Brain pericyte (primary cell): Measurements from ENCODE around the gene CEACAM5.
"Not testable (repeated sequence)": the region's sequence is repeated elsewhere in the genome, so short reads cannot be mapped to it uniquely, and the experiment has no call there.

ENCODE experiments used
- DNase-seq: peaks from one replicate; pipeline ENCODE4 v3.0.0-alpha.2; 2012; ENCODE audit warnings: low read depth, low spot score

Gene CEACAM5

DNA sequence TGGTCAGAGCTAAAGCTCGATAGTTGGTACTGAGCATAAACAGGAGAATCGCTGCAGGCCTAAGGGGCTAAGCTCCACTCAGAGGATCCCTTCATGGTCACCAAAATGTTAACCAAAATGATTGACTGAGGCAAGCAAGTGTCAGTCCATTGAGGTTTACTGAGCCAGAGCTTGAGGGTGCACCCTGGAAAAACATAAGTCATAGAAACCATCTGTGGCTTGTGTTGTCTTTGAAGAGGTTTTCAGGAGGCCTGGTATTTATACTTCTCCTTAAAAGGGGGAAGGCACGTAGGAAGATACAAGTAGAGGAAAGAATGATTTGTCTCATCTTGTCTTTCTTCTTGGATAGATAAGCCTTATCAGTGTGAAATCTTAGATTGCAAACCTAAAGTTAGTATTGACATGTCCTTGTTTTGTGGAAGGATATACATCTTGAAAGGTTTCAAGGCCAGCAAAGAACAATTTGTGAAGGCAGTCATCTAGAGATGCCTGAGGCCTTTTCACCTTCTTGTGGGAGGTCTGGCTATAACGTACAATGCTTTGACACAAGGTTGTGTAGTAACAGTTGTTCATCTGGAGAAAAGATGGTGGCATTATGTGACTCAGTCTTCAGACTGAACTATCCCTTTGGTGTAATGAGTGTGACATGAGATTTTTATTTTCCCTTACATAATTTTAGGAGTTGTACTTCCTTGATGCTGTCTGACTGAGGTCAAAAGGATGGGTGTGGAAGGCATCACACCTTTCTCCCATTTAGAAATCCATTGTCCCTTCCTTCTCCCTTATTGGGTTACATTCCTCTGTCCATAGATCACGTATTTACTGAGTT lies 32.2 kb downstream of the CEACAM5 start:
- DNase-seq, result no peak

GRCh38 chr19:41741244-41741554 lies 32.8 kb downstream of the CEACAM5 start:
- DNase-seq, result no peak

GRCh38 chr19:41744850-41745249 lies 36.4 kb downstream of the CEACAM5 start:
- DNase-seq, result no peak

DNA sequence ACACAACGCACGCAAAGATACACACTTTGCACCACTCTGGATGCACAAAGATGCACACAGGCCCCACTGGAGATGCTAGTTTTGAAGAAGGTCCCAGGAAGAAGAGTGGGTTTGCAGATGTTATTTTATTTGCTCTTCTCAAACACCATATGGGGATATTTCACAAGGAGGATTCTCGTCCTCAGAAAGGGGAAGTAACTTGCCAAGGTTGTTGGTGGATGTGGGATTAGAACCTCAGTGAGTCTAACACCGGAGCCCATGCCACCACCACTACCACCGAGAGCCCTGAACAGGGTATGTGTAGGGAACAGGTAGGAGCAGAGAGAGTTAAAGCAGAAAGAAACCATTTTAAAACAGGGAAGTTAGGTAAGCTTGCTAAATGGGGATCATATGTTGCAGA lies 37.3 kb downstream of the CEACAM5 start:
- DNase-seq, result no peak

DNA sequence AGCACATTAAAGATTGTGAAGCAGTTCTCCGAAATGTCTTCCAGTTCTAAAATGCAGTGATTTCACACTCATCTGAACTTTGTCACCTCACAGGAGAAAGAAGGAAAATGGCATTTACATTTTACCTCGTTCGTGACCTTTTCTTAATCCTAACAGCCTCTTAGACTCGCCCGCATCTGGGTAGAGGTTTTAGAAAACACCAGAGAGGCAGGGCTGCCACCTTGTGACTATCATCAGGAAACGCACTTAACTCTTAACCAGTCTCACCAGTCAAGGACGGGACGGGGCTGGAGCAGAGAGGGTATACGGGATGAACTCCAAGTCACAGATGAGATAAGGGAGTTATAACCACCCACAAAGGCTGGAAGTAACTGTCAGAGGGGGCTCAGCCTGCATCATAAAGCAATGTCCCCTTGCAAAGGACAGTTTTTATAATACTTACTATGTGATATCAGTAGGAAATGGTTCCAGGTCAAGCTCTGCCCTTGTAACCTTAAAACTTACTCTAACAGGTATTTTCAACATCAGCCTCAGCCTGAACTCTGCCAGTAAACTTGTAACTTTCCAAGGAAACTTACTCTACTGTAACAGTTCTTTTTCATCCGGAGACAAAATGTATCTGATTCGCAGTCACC lies 38.3 kb downstream of the CEACAM5 start:
- DNase-seq, result no peak

DNA sequence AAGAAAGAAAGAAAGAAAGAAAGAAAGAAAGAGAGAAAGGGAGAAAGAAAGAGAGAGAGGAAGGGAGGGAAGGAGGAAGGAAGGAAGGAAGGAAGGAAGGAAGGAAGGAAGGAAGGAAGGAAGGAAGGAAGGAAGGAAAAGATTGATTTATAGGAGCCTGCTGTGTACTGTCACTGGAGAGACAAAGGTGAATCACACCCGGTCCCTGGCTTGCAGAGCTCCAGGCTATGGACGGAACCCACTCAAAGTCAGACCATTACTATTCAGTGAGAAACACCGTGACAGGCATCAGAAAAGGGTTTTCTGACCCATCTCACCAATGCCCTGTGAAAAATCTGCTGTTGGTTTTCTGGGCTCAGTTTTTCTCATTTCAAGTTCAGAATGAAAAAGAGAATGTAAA lies 39.6 kb downstream of the CEACAM5 start:
- DNase-seq, result no peak

- DNase-seq, result not testable (repeated sequence)
Observed at GRCh38 chr19:41750248-41751134, 42.1 kb downstream of the CEACAM5 start.

DNA sequence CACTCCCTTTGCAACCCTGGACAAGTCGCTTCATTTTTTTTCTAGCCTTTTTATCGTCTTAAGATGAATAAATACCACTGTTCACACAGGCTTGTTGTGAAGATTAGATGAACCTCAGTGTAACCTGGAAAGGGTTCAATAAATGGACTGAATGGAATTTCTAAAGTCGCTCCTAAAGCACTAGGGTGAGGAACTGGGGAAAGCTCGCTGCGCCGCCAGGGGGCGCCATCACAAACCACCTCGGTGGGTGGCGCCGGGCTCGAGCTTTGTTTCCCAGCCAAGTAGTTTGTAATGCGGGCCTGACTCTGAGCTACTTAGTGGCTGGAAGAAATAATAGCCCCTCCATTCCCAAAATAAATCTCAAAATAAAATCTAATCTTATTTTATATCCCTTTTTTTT lies 44.7 kb downstream of the CEACAM5 start:
- no peak for DNase-seq

- no peak for DNase-seq
Observed at GRCh38 chr19:41753936-41754529, 45.6 kb downstream of the CEACAM5 start.

DNA sequence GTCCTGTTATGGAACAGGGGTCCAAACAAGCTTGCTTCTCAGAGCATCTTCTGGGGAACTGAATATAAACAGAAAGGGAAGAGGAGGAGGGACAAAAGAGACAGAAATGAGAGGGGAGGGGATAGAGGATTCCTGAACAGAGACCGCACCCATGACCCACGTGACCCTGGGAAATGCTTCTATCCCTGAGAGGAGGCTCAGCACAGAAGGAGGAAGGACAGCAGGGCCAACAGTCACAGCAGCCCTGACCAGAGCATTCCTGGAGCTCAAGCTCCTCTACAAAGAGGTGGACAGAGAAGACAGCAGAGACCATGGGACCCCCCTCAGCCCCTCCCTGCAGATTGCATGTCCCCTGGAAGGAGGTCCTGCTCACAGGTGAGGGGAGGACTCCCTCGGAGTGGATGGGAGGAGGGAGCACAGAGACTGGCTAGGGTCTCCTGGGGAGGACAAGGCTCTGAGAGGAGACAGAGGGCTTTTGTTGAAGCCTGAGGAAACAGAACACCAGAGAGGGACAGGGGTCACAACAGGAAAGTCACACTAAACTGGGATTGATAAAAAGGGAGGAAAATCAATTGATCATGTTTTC lies 47.0 kb downstream of the CEACAM5 start, which contains the start of gene CEACAM6:
CEACAM6 (plus strand) TSS at position 203 of the 586 bp plus-strand sequence; CDS start at position 312, 109 bp downstream.
- DNase-seq, result no peak

- no peak for DNase-seq
Observed at GRCh38 chr19:41758846-41759245, 50.4 kb downstream of the CEACAM5 start.

DNA sequence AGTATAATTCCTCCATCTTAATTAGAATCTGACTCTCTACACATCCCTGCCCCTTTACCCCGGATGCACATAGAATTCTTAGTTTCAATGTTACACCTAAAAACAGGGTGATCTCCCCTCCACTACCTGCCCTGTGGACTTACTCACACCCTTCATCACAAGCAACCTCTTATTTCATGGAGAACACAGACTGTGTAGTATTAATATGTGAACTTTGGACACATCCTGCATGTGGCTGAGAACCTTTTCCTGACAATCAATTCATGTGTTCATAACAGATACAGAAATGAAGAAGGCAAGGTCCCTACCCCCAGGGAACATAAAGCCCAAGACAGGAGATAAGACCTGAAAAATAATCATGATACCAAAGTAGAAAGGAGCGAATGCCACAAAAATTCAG lies 58.7 kb downstream of the CEACAM5 start:
- DNase-seq, result no peak

GRCh38 chr19:41768105-41768504 lies 59.7 kb downstream of the CEACAM5 start:
- DNase-seq, result not testable (repeated sequence)

GRCh38 chr19:41769608-41770007 lies 61.2 kb downstream of the CEACAM5 start:
- DNase-seq, result no peak

DNA sequence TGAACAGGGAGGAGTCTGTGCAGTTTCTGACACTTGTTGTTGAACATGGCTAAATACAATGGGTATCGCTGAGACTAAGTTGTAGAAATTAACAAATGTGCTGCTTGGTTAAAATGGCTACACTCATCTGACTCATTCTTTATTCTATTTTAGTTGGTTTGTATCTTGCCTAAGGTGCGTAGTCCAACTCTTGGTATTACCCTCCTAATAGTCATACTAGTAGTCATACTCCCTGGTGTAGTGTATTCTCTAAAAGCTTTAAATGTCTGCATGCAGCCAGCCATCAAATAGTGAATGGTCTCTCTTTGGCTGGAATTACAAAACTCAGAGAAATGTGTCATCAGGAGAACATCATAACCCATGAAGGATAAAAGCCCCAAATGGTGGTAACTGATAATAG lies 63.0 kb downstream of the CEACAM5 start:
- DNase-seq, result no peak

GRCh38 chr19:41774515-41774980 lies 66.1 kb downstream of the CEACAM5 start:
- no peak for DNase-seq

DNA sequence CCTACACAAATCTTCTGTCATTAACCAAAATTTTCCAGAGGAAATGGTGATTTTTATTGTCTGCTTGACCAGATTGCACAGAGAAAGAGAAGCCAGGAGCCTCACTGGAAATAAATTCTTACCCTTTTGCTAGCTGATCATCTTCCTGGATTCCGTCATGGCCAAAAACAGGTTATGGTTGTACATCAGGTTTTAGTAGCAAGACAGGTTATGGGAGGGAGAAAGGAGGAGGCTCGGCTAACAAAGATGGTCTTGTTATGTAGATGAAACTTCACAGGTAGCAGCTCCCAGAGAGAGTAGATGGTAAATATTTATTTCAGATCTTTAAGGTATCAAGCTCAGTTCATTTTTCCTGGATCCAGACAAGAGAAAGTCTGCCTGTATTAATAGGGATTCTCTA lies 68.3 kb downstream of the CEACAM5 start:
- DNase-seq, result no peak
